Neural progenitor cell (in vitro differentiated cells): Measurements from ENCODE around the gene MACROD2.

Experiments
- EZH2 ChIP-seq: fragments of 200-600 bp; sonication (generic); IDR thresholded peaks from 2 replicates; pipeline ENCODE4 v1.6.1; 2017; ENCODE audit warnings: antibody characterized with exemption, mild to moderate bottlenecking, moderate library complexity
- EZH2phosphoT487 ChIP-seq: fragments of 200-600 bp; sonication (generic); IDR thresholded peaks from 2 replicates; pipeline ENCODE4 v1.6.1; 2017; ENCODE audit warnings: antibody characterized with exemption
- TF ChIP-seq, protein P1 (sequence below): fragments of 200-600 bp; sonication (generic); IDR thresholded peaks from 2 replicates; pipeline ENCODE4 v1.5.1; 2017; ENCODE audit warnings: antibody characterized with exemption, mild to moderate bottlenecking

DNA sequence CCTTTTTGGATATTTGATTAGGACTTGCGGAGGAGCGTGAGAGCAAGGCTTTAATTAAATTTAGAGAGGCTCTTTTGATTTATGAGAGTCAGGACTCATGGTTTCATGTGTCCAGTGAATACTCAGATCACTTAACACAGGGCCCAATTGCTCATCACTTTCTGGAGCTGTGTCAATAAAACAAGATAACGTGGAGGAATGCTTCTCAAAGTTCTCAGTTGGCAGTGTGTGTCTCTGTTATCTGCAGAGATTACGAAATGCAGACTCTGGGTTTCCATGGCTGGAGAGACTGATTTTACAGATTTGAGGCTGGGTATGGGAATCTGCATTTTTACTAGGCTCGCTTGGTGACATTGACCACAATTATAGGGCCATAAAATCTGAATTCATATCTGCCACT is 677.8 kb downstream of the MACROD2 start:
- TF ChIP-seq, protein P1, sequence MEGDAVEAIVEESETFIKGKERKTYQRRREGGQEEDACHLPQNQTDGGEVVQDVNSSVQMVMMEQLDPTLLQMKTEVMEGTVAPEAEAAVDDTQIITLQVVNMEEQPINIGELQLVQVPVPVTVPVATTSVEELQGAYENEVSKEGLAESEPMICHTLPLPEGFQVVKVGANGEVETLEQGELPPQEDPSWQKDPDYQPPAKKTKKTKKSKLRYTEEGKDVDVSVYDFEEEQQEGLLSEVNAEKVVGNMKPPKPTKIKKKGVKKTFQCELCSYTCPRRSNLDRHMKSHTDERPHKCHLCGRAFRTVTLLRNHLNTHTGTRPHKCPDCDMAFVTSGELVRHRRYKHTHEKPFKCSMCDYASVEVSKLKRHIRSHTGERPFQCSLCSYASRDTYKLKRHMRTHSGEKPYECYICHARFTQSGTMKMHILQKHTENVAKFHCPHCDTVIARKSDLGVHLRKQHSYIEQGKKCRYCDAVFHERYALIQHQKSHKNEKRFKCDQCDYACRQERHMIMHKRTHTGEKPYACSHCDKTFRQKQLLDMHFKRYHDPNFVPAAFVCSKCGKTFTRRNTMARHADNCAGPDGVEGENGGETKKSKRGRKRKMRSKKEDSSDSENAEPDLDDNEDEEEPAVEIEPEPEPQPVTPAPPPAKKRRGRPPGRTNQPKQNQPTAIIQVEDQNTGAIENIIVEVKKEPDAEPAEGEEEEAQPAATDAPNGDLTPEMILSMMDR = no peak
- no peak for TF ChIP-seq EZH2phosphoT487
- TF ChIP-seq EZH2 = no peak
